GM18867 (cell line): ENCODE data around the gene AVPI1.
"Not testable (repeated sequence)": the region's sequence is repeated elsewhere in the genome, so short reads cannot be mapped to it uniquely, and the experiment has no call there.

Experiments used
- ATAC-seq: cut with Tn5 transposase; IDR thresholded peaks from one replicate; pipeline ENCODE4 v1.9.1; 2021; ENCODE audit warnings: mild to moderate bottlenecking, moderate library complexity; ENCODE audit not compliant: unreplicated experiment

Gene AVPI1

DNA sequence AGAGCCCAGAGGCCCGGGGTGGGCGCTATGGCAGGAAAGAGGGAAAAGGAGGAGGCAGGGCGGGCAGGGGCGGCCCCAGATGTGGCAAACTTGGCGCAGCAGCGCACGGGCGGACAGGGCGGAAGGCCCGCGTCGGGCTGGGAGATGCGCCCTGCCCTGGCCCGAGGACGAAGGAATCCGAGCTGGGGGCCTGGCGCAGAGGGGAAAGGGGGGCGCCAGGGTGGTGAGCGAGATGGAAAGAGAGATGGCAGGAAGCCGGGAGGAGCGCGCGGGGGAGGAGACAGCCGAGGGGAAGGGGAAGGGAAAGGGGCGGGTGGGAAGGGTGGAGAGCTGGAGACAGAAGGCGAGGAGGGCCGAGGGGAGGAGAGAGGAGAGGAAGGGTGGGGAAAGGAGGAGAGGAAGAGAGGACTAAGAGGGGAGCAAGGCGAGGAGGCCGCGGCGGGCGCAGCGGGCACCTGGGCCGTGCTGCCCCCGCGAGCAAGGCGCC, 26.3 kb upstream of the AVPI1 start, which contains the start of gene MARVELD1:
Gene MARVELD1, plus strand, starts transcription at position 392 of the 487 bp plus-strand sequence. CDS start 147 bp downstream, outside the sequence.
- ATAC-seq: no peak

DNA sequence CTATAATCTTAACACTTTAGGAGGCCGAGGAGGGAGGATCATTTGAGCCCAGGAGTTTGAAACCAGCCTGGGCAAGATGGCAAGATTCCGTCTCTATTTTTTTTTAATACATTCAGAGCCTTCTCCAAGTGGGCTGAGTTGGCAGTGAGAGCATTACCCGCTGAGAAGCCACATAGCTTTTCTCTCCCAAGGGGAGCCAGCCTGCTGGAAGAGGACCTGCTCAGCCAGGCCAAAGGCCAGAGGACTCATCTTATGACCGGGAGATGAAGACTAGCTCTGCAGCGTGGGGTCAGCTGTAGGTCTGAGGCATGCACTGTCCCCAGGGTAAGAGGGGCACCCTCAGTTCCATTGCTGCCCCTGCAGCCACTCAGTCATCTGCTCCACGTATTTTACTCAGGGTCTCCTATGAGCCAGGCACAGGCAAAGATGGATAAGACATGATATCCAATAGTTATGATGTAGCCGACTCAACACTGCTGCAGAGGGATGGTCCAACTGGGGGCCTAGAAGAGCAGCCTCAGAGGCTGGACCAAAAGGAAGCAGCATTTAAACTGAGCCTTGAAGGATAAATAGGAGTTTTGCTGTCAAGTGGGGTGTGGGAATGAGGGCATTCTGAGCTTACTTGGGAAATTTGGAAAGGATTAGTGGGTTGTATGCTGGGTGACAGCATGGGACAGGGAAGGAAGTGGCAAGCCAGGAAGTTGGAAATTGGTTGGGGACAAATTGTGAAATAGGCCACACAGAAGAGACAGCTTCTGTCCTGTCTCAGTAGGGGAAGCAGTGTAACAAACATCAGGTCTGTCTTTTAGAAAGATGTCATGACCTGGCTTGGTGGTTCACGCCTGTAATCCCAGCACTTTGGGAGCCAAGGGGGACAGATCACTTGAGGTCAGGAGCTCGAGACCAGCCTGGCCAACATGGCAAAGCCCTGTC, 24.9 kb upstream of the AVPI1 start:
- ATAC-seq: no peak

DNA sequence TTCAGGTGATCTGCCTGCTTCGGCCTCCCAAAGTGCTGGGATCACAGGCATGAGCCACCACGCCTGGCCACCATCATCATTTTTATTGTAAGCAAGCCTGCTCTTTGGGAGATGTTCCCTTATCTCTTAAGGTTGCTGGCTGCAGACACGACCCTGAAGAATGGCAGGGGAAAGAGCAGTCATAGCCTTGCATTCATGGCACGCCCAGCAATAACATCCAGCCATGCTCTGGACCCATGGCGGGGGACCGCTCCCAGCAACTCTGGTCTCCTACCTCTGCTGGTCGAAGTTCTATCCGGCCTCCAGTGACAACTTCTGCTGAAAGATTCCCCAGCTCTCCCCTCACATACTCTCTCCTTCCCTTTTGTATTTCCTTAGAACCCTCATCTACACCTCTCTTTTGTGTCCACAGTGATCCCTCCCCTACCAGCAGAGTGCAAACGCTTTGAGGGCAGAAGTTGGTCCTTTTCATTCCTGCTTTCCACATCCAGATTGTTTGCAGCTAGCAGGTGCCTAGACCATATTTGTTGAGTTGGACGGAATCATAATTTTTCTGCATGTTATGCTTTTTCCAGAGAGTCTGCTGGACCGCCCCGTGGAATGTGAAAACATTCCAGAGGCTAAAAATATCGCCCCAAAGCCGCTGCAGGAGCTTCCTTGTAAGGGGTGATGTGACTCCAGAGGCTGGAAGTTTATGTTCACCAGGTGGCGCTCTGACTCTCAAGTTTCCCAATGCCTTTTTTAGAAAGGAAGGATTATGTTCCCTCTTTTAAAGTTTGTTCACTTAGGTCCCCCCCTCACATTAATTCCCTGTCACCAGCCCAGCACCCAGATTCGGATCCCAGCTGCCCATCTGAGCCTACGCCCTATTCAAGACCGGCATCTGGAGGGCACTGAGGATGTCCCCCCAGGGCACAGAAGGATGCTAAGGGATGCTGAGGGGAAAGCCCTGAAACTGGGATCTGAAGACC, 22.2 kb upstream of the AVPI1 start:
- no peak for ATAC-seq

DNA sequence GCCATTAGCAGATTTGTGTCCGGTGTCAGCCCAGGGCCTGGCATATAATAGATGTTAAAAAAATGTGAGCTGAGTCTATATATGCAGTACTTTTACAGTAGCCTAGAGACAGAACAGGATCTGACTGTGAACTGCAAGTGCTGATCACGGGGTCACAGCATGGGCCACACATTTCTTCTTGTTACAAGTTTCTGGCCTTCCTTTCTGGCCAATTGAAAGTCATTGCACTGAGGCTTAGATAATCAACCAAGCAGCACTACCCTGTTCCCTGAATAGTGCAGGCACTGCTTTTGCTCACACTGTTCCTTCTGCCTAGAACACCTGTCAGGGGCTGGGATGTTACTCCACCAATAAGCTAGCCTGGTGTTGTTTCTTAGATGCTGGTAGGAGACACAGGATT, 21.1 kb upstream of the AVPI1 start:
- no peak for ATAC-seq

DNA sequence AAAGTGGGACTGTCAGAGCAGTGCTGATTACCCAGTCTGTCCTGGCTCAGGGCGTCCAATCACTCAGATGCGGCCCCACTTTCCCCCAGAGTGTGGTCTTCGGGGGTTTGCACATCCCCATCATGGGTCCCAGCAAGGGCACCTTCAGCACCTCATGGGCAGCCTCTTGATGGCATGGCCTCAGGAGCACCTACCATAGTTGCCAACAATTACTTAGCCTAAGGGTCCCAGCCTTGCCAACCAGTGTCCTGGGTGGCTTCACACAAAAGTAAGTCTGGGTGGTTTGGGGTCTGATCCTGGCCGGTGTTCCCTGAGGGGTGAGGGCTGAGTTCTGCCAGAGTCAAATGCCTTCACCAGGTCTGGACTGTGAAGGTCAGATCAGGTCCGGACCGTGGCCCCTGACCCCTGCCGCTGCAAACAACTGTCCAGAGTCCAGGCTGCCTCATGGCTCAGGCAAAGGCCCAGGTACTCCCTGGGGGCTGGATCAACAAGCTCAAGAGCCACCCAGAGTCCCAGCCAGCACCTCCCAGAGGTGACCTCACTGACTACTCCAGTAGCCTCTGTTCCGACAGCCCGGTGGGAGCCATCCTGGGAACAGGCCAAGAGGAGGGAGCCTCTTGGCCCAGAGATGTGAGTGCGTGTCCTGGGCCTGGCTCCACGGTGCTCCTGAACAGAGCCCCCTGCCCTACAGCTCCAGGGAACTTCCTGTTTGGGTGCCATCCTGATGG, 20.3 kb upstream of the AVPI1 start:
- no peak for ATAC-seq

DNA sequence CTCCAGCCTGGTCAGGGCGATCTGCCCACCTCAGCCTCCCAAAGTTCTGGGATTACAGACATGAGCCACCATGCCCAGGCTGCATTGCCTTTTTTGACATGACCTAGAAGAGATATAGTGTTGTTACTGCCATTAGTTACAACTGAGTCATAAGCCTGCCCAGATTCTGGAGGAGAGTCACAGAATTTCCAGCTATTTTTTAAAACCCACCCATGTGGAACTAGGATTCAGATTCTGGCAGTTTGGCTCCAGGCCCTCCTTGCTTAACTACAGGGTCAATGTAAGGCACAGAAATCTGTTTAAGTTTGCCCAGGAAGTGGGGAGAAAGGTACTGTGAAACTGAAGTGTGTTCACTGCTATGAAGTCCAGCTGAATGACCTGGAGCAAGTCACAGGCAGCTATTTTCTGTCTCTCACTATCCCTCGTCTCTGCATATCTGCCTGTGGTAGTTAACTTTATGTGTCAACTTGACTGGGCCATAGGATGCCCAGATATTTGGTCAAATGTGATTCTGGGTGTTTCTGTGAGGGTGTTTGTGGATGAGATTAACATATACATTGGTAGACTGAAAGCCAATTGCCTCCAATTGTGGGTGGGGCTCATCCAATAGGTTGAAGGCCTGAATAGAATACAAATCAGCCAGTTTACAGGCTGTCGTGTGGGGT, 18.1 kb upstream of the AVPI1 start:
- ATAC-seq: no peak

DNA sequence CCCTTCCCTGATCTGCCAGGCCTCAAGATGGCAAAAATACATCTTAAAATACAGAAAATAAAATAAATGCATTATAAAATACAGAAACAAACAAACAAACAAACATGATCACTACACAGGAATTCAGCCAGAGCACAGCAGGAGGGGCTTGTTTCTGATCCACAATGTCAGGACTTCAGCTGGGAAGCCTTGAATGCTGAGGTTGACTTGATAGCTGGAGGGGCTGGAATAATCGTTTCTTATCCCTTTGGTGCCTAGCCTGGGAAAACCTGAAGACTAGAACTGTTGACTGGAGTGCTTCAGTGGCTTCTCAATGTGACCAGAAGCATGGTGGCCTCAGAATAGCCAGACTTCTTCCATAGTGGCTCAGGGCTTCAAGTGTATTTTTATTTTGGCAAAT, 17.3 kb upstream of the AVPI1 start:
- no peak for ATAC-seq

DNA sequence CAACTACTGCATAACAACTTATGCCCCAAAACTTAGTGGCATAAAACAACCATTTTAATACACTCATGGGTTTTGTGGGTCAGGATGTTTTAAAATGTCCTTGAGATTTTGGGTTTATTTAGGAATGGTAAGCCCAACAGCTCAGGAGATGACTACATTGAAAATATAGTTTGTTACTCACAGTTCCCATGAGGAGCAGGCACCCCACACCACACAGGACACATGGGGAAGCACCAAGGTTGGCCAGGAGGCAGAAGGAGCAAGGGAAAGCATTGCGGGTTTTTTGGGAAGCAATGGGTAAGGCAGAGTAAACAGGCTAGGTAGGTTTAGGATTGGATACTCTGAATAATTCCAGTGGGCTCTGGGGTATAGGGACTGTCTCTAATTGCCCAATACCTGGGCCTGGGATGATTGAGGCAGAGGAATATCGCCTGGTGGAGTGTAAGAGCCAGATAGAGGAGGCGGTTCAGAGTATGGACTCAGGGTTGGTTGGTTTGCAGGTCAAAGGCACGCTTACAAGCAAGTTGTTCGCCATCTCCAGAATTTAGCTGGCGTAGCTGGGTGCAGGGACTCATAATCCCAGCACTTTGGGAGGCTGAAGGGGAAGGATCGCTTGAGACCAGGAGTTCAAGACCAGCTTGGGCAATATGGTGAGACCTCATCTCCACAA, 16.5 kb upstream of the AVPI1 start:
- no peak for ATAC-seq

DNA sequence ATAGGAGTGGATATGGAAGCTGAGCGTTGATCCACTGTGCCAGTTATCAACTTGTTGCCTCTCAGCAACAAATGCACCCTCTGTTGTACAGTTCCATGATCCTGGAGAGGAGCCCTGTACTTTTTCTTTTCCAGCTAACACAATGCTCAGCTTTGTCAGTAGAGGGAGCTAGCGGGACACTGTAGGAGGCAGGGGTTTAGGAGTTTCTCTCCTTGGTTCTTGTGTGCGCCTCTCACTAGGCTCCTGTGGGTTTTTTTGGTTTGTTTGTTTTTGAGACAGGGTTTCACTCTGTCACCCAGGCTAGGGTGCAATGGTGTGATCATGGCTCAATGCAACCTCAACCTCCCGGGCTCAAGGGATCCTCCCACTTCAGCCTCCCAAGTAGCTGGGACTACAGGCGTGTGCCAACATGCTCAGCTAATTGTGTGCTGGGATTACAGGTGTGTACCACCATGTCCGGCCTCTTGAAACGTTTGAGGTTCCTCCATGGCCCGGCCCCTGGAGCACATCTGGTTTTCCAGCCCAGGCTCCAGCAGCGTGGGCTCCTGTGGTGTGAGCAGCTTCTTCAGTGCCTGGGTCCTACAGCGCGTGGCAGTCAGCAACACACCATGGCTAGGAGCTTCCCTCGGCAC, 14.5 kb upstream of the AVPI1 start:
- peak; percentile 78 for ATAC-seq

DNA sequence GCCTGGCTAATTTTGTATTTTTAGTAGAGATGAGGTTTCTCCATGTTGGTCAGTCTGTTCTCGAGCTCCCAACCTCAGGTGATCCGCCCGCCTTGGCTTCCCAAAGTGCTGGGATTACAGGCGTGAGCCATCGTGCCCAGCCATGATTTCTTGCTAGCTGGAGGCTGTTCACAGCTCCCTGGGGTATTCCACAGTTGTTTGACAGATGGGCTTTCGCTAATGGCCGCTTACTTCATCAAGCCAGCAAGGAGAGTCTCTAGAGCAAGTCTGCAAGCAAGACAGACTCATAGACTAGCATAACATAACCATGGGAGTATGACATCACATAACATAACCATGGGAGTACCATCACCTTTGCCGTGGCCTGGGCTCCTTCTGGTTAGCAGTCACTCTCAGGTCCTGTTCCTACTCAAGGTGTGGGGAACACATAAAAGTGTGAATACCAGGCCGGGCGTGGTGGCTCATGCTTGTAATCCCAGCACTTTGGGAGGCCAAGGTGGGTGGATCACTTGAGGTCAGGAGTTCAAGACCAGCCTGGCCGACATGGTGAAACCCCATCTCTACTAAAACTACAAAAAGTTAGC, 11.1 kb upstream of the AVPI1 start:
- not testable (repeated sequence) for ATAC-seq

DNA sequence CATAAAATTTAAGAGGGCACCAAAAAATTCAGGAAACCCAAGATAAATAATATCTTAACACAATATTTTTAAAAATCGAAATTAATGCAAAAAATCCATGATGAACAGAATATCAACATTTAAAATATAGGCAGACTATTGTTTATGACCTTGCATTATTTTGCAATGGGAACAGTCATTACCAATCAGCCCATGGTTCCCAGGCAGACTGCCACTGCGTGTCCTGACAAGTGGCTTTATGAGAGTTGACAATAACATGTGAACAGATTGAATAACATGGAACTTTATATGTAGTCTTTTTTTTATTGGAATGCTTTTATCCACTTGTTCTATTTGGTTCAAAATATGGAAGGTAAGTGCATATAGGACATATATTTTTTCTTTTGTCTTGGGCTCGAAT, 3.1 kb upstream of the AVPI1 start:
- ATAC-seq: no peak

DNA sequence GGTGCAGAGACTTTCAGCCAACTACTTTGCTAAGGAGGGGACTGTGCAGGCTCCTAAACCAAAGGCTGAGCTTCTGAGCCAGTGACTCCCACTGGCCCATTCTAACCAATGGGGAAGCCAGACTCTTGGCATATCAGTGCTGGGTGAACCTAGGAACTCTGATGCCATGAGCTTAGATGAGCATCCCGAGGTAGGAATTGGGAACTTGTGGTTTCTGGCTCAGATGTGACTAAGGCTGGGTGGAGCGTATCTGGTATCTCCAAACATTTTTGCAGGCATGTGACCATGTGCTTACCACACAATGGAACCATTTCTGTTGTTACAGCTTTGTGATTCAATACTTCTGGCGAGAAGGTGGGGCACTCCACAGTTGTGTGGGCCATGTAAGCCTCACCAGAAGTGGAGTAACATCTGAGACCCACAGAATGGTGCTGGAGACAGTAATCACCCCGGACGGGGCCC, 2.5 kb upstream of the AVPI1 start:
- ATAC-seq: no peak

DNA sequence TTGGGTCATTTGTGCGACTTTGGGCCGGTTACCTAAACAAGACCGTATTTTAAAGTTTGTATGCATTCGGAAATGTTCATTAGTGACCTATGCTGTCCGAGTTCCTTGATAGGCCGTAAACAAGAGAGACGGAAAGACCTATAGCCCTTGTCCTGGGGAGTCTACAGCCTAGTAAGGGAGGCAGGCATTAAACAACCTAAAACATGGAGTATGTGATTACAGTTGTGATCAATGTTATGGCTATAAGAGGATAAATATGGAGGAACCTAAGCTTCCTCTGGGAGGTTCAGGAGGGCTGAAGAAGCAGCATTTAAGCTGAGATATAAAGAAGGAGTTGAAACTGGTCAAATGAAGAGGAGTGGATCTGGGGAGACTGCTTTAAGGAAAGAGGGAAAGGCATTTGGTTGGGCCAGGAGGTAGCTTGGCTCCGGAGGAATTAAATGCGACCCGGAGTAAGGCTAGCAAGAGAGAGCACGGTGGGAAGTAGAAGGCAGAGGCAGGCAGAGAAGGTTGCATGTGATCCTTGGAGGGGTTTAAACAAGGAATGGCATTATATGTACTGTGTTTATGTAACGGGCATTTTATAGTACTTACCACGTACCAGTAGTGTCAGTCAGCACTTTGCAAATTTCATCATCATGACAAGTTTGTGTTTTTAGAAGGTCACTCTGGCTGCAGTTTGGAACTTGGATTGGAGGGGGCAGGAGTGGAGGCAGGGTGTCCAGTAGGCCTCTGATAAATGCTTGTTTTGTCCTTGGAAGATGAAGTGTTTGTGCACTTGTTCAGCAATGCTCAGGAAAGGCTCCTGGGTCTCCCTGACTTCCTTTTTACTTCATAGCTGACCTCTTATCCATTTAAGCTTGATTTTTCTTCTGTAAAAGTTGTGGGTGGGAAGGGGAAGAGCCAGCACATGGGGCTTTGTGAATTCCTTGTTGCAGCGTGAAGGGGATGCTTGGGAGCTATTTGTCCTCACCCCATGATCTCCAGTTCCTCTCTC, 1.0 kb upstream of the AVPI1 start:
- ATAC-seq: no peak

DNA sequence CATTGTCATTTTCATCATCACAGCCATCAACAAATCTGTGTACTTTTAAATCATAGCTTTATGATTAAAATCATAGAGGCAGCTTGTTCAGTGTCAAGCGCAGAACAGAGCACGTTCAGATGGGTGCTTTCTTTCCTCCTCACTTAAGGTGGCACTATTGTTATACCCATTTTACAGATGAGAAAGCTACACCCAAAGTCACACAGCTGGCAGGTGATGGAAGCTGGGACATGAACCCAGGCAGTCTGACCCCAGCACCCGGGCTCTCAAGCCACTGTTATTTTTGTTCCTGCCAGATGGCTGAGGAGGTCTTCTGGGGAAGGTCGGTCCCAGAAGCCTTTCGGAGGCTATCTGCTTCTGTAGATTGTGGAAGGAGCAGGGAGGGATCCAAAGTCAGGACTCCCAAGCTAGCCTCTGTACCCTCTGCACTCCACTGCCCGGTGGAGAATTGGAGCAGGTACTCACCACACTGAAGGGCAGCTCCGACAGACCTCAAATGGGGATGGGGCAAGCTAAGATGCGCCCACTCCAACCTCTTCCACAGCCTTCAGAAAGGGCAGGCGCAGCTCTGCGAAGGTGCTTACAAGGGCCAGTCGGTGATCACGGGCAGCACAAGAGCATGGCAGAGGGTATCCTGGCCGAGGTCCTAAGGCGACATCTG, 610 bp downstream of the AVPI1 start:
- no peak for ATAC-seq

DNA sequence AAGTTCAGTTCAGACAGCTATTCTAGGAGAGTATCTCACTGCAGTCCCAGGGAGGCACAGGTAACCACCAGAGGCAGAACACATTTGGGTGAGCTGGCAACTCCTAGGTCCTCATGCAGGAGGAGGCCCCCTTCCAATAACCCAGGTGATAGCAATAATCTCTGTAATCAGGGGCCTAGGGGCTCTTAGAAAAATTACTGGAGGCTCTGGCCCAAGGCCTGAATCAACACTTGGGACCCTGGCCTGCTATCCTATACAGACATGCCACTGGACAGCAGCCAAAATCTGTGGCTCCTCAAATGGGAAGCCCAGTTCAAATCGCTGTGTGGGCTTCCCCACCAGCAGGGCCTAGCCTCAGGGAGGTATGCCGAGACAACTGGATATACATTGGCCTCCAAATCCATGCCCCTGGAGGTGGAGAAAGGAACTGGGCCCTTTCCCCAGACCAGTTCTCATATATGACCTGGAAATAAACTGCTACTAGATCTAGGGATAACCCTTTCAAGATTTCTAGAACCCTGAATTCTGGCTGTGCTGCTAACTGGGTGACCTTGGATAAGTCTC, 1.6 kb downstream of the AVPI1 start:
- no peak for ATAC-seq

DNA sequence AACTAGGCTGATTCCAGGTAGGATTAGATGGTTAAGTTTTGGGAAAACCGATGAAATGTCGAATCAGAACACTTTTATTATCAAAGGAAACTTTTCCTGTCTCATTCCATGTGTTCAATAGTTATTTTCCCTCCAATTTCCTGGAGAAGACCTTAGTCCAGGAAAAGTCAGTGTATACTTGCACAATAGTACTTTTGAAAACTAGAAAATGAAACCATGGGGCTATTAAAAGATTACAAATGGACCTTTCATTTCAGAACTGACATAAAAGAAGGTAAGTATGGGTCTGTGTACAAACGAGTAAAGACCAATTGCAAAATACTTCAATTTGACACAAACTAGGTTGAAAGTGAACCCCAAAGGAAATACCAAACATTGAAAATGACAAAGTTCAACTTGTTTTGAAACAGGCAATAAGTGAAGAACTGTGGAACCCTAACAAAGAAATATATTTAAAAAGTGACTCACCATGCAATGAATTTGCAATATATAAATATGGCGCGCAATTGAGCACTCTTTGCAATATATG, 2.1 kb downstream of the AVPI1 start:
- ATAC-seq: no peak
